GM19238 (cell line): Measurements from ENCODE around the gene IDH3B.

Experiments
- DNase-seq: peaks from one replicate; pipeline ENCODE4 v3.0.0; 2011; ENCODE audit warnings: low spot score; ENCODE audit not compliant: insufficient read length

The IDH3B gene

DNA sequence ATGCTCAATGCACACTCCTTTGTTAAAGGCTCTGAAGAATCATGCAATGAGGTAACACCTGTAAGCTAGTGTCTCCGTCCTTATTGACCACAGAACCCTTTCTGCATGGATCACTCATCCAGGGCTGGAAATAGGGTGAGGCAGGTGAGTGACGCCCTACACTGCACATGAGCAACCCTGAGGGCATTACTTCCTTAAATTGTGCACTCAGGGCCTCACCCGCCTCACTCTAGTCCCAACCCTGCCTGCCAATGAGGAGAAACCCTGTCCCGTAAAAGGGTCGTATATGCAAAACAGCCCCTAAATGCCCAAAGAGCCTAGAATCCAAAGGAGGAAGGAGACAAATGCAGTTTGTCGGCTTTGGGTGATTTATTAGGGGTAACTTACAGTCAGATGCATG lies 45.2 kb downstream of the IDH3B start:
- no peak for DNase-seq

DNA sequence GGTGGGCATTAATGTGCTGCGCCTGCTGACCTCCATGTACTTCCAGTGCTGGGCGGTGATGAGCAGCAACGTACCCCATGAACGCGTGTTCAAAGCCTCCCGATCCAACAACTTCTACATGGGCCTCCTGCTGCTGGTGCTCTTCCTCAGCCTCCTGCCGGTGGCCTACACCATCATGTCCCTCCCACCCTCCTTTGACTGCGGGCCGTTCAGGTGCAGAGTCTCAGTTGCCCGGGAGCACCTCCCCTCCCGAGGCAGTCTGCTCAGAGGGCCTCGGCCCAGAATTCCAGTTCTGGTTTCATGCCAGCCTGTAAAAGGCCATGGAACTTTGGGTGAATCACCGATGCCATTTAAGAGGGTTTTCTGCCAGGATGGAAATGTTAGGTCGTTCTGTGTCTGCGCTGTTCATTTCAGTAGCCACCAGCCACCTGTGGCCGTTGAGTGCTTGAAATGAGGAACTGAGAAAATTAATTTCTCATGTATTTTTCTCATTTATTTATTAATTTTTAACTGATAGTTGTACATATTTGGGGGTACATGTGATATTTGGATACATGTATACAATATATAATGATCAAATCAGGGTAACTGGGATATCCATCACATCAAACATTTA lies 46.8 kb downstream of the IDH3B start:
- DNase-seq, result peak; percentile 10

DNA sequence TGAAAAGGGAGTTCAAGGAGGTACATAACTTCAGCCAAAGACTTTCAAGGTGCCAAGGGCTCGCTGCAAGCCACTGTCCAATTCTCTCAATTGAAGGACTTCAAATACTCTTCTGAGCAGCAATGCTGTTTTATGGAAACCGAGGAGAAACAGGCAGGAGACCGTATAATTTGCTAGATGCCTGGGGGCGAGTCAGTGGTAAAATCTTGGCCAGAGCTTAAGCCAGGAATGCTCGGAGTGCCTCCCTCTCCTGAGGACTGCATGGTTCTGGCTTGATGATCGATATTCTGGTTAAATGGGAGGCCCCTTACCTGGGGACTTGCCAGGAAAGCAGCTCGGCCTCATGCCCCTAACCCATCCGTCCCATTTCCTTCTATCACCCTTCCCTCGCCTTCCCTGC lies 47.4 kb downstream of the IDH3B start:
- DNase-seq, result no peak

DNA sequence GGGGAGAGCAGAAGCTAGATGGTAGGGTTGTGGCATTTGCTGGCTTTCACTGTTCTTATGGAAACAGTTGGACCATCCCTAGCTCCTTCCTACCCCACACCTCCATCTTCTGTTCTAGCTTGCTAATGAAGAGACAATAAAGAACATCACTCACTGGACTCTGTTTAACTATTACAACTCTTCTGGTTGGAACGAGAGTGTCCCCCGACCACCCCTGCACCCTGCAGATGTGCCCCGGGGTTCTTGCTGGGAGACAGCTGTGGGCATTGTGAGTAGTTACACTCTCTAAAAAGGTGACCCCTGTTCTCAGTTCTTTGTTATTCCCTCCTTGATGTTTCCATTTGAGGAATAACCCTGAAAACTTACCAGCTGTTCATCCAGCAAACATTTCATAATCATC lies 51.9 kb downstream of the IDH3B start:
- no peak for DNase-seq

DNA sequence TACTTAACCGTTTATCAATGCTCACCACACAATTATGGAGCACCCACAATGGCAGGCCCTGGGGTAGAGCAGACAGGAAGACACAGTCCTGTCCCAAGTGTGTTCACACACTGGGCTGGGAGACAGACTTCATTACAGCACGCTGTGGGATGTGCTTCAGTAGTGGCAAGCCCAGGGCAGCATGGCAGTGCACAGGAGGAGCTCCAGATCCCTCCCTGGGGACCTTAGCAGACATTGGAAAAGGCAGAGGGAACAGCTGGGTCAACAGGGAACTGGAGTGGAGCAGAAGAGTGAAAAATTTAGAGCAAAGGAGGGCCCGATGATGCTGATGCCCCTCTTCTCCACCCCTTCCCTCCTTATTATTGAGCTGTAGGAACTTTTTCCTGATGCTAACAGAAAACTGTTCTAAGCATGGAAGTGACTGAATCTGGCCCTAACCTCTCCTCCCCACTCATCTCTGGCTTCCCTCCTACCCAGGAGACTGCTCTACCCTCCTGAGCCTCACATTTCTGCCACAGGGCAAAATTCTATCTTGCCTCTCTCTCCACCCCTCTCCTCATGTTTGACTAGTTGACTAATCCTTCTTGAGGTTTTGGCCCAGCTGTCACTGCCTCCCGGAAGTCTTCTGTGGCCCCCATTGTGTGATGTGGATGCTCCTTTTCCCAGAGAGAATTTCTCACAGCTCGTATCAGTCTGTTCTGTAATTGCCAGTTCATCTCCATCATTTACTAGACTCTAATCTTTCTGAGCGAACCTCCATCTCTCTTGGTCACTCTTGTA lies 52.9 kb downstream of the IDH3B start:
- no peak for DNase-seq

DNA sequence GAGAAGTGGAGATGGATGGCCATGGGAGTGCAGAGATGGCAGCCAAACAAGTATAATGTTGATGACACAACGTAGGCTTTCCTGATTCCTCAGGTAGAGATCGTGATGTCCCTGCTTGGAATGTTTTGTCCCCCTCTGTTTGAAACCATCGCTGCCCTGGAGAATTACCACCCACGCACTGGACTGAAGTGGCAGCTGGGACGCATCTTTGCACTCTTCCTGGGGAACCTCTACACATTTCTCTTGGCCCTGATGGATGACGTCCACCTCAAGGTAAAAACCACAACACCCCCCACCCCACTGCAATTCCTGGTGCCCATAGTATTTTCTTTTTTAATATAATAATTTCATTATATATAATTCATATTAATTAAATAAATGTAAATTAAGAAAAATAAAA lies 53.7 kb downstream of the IDH3B start:
- no peak for DNase-seq
